K562 (cell line): ENCODE results near the gene RCOR2. TPM values are rescaled to one million over a fixed set of nuclear protein-coding genes. Genes with fewer than 3 reads are reported as not detected.

Source experiments
- MCM3 ChIP-seq: fragments of 450-650 bp; IDR thresholded peaks from 2 replicates; pipeline ENCODE4 v1.6.1; 2016
- MLLT1 ChIP-seq, 2 experiments: fragments of 450-650 bp; IDR thresholded peaks; 2 replicates each; pipeline ENCODE4 v1.6.1; 2016
- PHTF2 ChIP-seq: fragments of 250-450 bp; sonication (Bioruptor Pico); IDR thresholded peaks from 2 replicates; pipeline ENCODE4 v1.5.0; 2021; ENCODE audit warnings: mild to moderate bottlenecking
- RFX5 ChIP-seq: IDR thresholded peaks from 2 replicates; pipeline ENCODE4 v1.6.1; 2011; ENCODE audit warnings: low read depth, mild to moderate bottlenecking, improper control_type of control experiment, low read length
- RNF2 ChIP-seq: sonication (generic); IDR thresholded peaks from 2 replicates; pipeline ENCODE4 v1.6.1; 2016
- SLC30A9 ChIP-seq: fragments of 250-450 bp; sonication (Bioruptor Pico); IDR thresholded peaks from 2 replicates; pipeline ENCODE4 v1.8.0; 2022; ENCODE audit warnings: mild to moderate bottlenecking, moderate library complexity
- TBP ChIP-seq: optimal IDR thresholded peaks from 2 replicates; pipeline ENCODE3; 2011; ENCODE audit warnings: low read depth, low read length, improper control_type of control experiment
- TSC22D4 ChIP-seq: fragments of 450-650 bp; IDR thresholded peaks from 2 replicates; pipeline ENCODE4 v1.6.1; 2016; ENCODE audit warnings: missing genetic modification characterization, missing biosample characterization, control low read depth
- ZBTB1 ChIP-seq: sonication (generic); formaldehyde crosslinking; IDR thresholded peaks from 2 replicates; pipeline ENCODE4 v1.8.1; 2023; ENCODE audit warnings: missing genetic modification reagents, low read depth, mild to moderate bottlenecking, borderline replicate concordance
- ZFX ChIP-seq: sonication (generic); formaldehyde crosslinking; IDR thresholded peaks from 2 replicates; pipeline ENCODE4 v1.8.0; 2022; ENCODE audit warnings: mild to moderate bottlenecking, missing genetic modification reagents, moderate library complexity
- ZNF133 ChIP-seq: fragments of 250-450 bp; sonication (Bioruptor Pico); IDR thresholded peaks from 2 replicates; pipeline ENCODE4 v1.4.0; 2020; ENCODE audit warnings: mild to moderate bottlenecking
- ZNF197 ChIP-seq: fragments of 200-800 bp; sonication (Bioruptor generic); IDR thresholded peaks from 2 replicates; pipeline ENCODE4 v1.6.1; 2016; ENCODE audit warnings: low read depth, missing genetic modification characterization, missing compliant biosample characterization
- ZNF436 ChIP-seq: fragments of 250-450, 450-650 bp; sonication (Bioruptor Pico); formaldehyde crosslinking; IDR thresholded peaks from 2 replicates; pipeline ENCODE4 v1.7.0; 2020; ENCODE audit warnings: mild to moderate bottlenecking
- polyA plus RNA-seq, 8 experiments: library from polyadenylated mRNA; depleted of rRNA in 4 of 8; stranded (reverse) in 5 of 8; unstranded in 3 of 8; fragments of >200 nt; fragmentation: Nextera tagmentation in 2 of 8; fragmentation: Illumina TruSeq in 1 of 8; extraction: Ambion mirVana in 2 of 8; extraction: Trizol in 1 of 8; gene quantifications; 2 replicates each; pipeline versions ENCODE4 v1.2.1 to v1.2.3, GENCODE V29; 2011 to 2014; ENCODE audit warnings: inconsistent platforms in 1 of 8, missing spikeins in 1 of 8
- total RNA-seq, 7 experiments: library from RNA; depleted of rRNA in 6 of 7; stranded (reverse); fragments of >200 nt in 6 of 7; fragmentation: Illumina TruSeq in 2 of 7; extraction: Trizol in 2 of 7; gene quantifications; 2 replicates each; pipeline versions ENCODE4 v1.2.1 to v1.2.3, GENCODE V29; 2011 to 2021; ENCODE audit warnings: low replicate concordance in 1 of 7
- TF ChIP-seq, protein P1 (sequence below): fragments of 450-650 bp; IDR thresholded peaks from 2 replicates; pipeline ENCODE4 v1.6.1; 2016; ENCODE audit warnings: antibody characterized with exemption
- TF ChIP-seq, protein P2 (sequence below), 2 experiments: IDR thresholded peaks in 1 of 2; conservative IDR thresholded peaks in 1 of 2; 2 replicates each; pipeline ENCODE4 v1.6.1; 2016; ENCODE audit warnings: low read depth in 2 of 2, mild to moderate bottlenecking in 1 of 2, missing compliant biosample characterization in 1 of 2, missing genetic modification characterization in 1 of 2, moderate library complexity in 1 of 2
- TF ChIP-seq, protein P3 (sequence below): fragments of 250-450 bp; sonication (Bioruptor Pico); IDR thresholded peaks from 2 replicates; pipeline ENCODE4 v1.8.0; 2022; ENCODE audit warnings: inconsistent platforms
- TF ChIP-seq, protein P4 (sequence below): fragments of 450-650 bp; IDR thresholded peaks from 2 replicates; pipeline ENCODE4 v1.6.1; 2016; ENCODE audit warnings: mild to moderate bottlenecking

Gene RCOR2
- total and polyA plus RNA-seq, 9 of the 15 experiments (the other 6 are each of a cell fraction or from before 2014, with no cell fraction given): 0.04 to 6.5 (median 2.5) TPM; not detected in 1

DNA sequence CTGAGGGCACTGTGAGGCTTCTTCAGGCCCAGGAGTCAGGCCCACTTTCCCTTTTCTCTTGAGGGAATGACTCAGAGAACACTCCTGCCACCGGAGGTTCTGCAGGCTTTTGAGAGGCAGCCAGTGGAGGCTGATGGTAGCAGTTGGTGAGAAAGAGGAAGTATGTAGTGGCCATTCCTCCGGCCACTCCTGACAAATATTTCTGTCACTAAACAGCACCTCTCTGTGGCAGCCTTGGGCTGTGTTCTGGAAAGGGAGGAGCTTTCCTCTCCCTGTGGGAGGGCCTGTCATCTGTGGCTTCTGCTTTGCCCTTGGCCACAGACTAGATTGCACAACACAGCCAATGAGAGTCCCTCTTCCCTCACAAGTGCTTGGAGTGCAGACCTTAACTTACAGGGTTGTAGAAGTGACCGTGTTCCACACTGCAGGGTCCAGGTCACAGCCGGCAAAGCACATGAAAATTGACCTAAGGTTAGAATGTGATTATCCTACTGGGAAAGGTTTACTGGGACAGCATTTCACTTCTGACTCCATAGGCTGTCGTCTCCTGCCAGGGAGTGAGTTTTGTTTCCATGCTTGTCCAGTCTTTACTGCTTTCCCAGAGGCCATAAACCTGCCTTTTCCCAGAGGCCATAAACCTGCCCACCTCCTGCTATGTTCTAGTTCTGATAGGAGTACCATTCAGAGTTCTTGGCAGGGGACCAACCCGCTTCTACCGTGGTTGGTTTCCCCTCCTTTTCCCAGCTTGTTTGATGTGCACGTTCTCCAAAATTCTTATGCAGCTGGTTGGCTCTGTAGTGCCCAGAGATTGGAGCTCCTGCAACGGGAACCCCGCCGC is 44.8 kb downstream of the RCOR2 start (continued):
- TF ChIP-seq, protein P1, sequence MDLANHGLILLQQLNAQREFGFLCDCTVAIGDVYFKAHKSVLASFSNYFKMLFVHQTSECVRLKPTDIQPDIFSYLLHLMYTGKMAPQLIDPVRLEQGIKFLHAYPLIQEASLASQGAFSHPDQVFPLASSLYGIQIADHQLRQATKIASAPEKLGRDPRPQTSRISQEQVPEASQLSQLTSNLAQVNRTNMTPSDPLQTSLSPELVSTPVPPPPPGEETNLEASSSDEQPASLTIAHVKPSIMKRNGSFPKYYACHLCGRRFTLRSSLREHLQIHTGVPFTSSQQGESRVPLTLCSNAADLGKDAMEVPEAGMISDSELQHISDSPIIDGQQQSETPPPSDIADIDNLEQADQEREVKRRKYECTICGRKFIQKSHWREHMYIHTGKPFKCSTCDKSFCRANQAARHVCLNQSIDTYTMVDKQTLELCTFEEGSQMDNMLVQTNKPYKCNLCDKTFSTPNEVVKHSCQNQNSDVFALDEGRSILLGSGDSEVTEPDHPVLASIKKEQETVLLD: no peak; the same call in 1 of the 2 replicates
- no peak for TF ChIP-seq ZNF197 (CRISPR knock-in tag)
- no peak for TF ChIP-seq MLLT1 (IDR thresholded peaks at IDR 0.05)
- TF ChIP-seq ZNF436: no peak
- TF ChIP-seq, protein P2, sequence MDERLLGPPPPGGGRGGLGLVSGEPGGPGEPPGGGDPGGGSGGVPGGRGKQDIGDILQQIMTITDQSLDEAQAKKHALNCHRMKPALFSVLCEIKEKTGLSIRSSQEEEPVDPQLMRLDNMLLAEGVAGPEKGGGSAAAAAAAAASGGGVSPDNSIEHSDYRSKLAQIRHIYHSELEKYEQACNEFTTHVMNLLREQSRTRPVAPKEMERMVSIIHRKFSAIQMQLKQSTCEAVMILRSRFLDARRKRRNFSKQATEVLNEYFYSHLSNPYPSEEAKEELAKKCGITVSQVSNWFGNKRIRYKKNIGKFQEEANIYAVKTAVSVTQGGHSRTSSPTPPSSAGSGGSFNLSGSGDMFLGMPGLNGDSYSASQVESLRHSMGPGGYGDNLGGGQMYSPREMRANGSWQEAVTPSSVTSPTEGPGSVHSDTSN (CRISPR knock-in tag; IDR thresholded peaks at IDR 0.05; ENCODE audit: low read depth): no peak
- TF ChIP-seq, protein P2 (tag; conservative IDR thresholded peaks at IDR 0.05; ENCODE audit: low read depth): peak; percentile 43; the same call in 1 of the 2 replicates
- TF ChIP-seq RNF2: 0 out of 2 replicates have a peak, but pooled peaks have one; percentile 39
- TF ChIP-seq, protein P3, sequence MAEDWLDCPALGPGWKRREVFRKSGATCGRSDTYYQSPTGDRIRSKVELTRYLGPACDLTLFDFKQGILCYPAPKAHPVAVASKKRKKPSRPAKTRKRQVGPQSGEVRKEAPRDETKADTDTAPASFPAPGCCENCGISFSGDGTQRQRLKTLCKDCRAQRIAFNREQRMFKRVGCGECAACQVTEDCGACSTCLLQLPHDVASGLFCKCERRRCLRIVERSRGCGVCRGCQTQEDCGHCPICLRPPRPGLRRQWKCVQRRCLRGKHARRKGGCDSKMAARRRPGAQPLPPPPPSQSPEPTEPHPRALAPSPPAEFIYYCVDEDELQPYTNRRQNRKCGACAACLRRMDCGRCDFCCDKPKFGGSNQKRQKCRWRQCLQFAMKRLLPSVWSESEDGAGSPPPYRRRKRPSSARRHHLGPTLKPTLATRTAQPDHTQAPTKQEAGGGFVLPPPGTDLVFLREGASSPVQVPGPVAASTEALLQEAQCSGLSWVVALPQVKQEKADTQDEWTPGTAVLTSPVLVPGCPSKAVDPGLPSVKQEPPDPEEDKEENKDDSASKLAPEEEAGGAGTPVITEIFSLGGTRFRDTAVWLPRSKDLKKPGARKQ: no peak
- TF ChIP-seq SLC30A9 (CRISPR knock-in tag): no peak
- no peak for TF ChIP-seq PHTF2 (CRISPR knock-in tag)
- TF ChIP-seq TSC22D4 (tag): no peak
- peak; percentile 51; the same call in 1 of the 2 replicates for TF ChIP-seq ZFX
- no peak for TF ChIP-seq ZBTB1
- TF ChIP-seq TBP: peak; percentile 43
- TF ChIP-seq, protein P4, sequence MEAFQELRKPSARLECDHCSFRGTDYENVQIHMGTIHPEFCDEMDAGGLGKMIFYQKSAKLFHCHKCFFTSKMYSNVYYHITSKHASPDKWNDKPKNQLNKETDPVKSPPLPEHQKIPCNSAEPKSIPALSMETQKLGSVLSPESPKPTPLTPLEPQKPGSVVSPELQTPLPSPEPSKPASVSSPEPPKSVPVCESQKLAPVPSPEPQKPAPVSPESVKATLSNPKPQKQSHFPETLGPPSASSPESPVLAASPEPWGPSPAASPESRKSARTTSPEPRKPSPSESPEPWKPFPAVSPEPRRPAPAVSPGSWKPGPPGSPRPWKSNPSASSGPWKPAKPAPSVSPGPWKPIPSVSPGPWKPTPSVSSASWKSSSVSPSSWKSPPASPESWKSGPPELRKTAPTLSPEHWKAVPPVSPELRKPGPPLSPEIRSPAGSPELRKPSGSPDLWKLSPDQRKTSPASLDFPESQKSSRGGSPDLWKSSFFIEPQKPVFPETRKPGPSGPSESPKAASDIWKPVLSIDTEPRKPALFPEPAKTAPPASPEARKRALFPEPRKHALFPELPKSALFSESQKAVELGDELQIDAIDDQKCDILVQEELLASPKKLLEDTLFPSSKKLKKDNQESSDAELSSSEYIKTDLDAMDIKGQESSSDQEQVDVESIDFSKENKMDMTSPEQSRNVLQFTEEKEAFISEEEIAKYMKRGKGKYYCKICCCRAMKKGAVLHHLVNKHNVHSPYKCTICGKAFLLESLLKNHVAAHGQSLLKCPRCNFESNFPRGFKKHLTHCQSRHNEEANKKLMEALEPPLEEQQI: no peak
- TF ChIP-seq ZNF133 (CRISPR knock-in tag): no peak
- TF ChIP-seq MCM3: no peak
- 0 out of 2 replicates have a peak, but pooled peaks have one; percentile 15 for TF ChIP-seq RFX5
